Vein endothelial cell (primary cell): ENCODE data around the gene ZNF436. TPM values are rescaled to one million over a fixed set of nuclear protein-coding genes. Genes with fewer than 3 reads are reported as not detected.

Experiments used
- total RNA-seq: library from RNA; depleted of rRNA; stranded (reverse); fragments of >200 nt; gene quantifications from 2 replicates; pipeline ENCODE4 v1.2.3, GENCODE V29; 2012

Gene ZNF436
- total RNA-seq: 23.2 and 29.2 TPM in 2 replicates

GRCh38 chr1:23369335-23370013, at the start of gene ZNF436:
Gene ZNF436, minus strand, starts transcription at chr1:23369836. Its CDS starts 1,831 bp downstream, at chr1:23368005.

GRCh38 chr1:23344111-23344986, 25.3 kb downstream of the ZNF436 start, which contains the start of gene HNRNPR:
Gene HNRNPR, minus strand, starts transcription at chr1:23344284. Its CDS starts 3,276 bp downstream, at chr1:23341008.

Other genes starting within 250 kb of the ZNF436 start
- gene LUZP1, start 201.0 kb downstream of the ZNF436 start, total RNA-seq: 81.3 and 82.0 TPM in 2 replicates
- under 0.01 and 0.19 TPM in 2 replicates for gene HTR1D, start 152.3 kb downstream of the ZNF436 start, total RNA-seq
- 81.7 and 99.1 TPM in 2 replicates for gene HNRNPR, start 25.6 kb downstream of the ZNF436 start, total RNA-seq
- gene TCEA3, start 54.9 kb upstream of the ZNF436 start, total RNA-seq: 0.65 and 0.86 TPM in 2 replicates
- 12.7 and 15.7 TPM in 2 replicates for gene ASAP3, start 114.3 kb upstream of the ZNF436 start, total RNA-seq
- gene E2F2, start 161.4 kb upstream of the ZNF436 start, total RNA-seq: 1.9 and 2.6 TPM in 2 replicates
- gene ID3, start 189.7 kb upstream of the ZNF436 start, total RNA-seq: 400 and 449 TPM in 2 replicates